ENCODE results near the gene AMHR2. TPM values are rescaled to one million over a fixed set of nuclear protein-coding genes. Genes with fewer than 3 reads are reported as not detected.

Gene AMHR2
- total RNA-seq, 1 experiment from 2014 or later = 0.29 TPM

DNA sequence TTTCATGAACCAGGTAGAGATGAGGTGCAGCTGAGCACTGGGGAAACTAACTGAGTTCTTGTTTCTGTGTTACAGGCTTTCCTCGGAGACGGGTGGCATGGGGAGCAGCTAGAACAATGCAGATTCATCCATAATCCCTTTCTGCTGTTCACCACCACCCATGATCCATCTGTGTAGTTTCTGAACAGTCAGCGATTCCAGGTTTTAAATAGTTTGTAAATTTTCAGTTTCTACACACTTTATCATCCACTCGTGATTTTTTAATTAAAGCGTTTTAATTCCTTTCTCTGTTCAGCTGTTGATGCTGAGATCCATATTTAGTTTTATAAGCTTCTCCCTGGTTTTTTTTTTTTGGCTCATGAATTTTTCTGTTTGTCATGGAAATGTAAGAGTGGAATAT is 55.7 kb downstream of the AMHR2 start:
- no peaks in the 10 kb centered on the region for H3K27me3 ChIP-seq (ENCODE audit: low read length)
- H3K27ac ChIP-seq (ENCODE audit: low read length) = no peak overlapping the region
- H3K4me3 ChIP-seq (ENCODE audit: low read length) = no peak overlapping the region
- H3K9ac ChIP-seq (ENCODE audit: low read length) = no peak overlapping the region
- H3F3A ChIP-seq (ENCODE audit: low read length, unreplicated experiment) = peaks cover 31% of the 10 kb centered on the region
- ChIA-PET CTCF (interaction anchor here (0.5 to 1.0 kb wide), 5 partner anchors 19 to 213 kb away, joined by 4 to 16 read pairs (median 5); no protein-coding TSS in a partner anchor), POLR2A (ENCODE audit: unreplicated experiment) (interaction anchor here (0.6 kb wide), 1 partner anchor 14 kb away, joined by 8 read pairs; no protein-coding TSS in a partner anchor)
- H3K4me1 ChIP-seq (ENCODE audit: insufficient read depth, low read length) = no peaks in the 10 kb centered on the region
- ATAC-seq = no peak
- TF ChIP-seq EZH2phosphoT487 (IDR thresholded peaks at IDR 0.05; ENCODE audit: borderline replicate concordance, low read length) (no peak), EZH2 (IDR thresholded peaks at IDR 0.05; ENCODE audit: low read length, unreplicated experiment) (no peak)
- TF ChIP-seq, protein P1, sequence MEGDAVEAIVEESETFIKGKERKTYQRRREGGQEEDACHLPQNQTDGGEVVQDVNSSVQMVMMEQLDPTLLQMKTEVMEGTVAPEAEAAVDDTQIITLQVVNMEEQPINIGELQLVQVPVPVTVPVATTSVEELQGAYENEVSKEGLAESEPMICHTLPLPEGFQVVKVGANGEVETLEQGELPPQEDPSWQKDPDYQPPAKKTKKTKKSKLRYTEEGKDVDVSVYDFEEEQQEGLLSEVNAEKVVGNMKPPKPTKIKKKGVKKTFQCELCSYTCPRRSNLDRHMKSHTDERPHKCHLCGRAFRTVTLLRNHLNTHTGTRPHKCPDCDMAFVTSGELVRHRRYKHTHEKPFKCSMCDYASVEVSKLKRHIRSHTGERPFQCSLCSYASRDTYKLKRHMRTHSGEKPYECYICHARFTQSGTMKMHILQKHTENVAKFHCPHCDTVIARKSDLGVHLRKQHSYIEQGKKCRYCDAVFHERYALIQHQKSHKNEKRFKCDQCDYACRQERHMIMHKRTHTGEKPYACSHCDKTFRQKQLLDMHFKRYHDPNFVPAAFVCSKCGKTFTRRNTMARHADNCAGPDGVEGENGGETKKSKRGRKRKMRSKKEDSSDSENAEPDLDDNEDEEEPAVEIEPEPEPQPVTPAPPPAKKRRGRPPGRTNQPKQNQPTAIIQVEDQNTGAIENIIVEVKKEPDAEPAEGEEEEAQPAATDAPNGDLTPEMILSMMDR (conservative IDR thresholded peaks at IDR 0.05; ENCODE audit: low read depth, low read length) = no peak
- no peak overlapping the region for H2AFZ ChIP-seq (ENCODE audit: low read length)
- DNase-seq = no peak
- no peak overlapping the region for H3K4me2 ChIP-seq (ENCODE audit: low read length)
- H3K36me3 ChIP-seq (ENCODE audit: low read depth, low read length) = peaks cover 75% of the 10 kb centered on the region
- peaks cover 63% of the 10 kb centered on the region for H4K20me1 ChIP-seq (ENCODE audit: low read length)
- no TSS peak for BruUV-seq (replicated peaks)
- no peaks in the 10 kb centered on the region for H3K9me2 ChIP-seq (replicated peaks; ENCODE audit: low read length)
- peaks cover 21% of the 10 kb centered on the region for H3K79me2 ChIP-seq (ENCODE audit: low read length)
- H3K9me3 ChIP-seq (ENCODE audit: low read length) = no peaks in the 10 kb centered on the region
- intact Hi-C loops (cut with micrococcal nuclease) = no loop called here

DNA sequence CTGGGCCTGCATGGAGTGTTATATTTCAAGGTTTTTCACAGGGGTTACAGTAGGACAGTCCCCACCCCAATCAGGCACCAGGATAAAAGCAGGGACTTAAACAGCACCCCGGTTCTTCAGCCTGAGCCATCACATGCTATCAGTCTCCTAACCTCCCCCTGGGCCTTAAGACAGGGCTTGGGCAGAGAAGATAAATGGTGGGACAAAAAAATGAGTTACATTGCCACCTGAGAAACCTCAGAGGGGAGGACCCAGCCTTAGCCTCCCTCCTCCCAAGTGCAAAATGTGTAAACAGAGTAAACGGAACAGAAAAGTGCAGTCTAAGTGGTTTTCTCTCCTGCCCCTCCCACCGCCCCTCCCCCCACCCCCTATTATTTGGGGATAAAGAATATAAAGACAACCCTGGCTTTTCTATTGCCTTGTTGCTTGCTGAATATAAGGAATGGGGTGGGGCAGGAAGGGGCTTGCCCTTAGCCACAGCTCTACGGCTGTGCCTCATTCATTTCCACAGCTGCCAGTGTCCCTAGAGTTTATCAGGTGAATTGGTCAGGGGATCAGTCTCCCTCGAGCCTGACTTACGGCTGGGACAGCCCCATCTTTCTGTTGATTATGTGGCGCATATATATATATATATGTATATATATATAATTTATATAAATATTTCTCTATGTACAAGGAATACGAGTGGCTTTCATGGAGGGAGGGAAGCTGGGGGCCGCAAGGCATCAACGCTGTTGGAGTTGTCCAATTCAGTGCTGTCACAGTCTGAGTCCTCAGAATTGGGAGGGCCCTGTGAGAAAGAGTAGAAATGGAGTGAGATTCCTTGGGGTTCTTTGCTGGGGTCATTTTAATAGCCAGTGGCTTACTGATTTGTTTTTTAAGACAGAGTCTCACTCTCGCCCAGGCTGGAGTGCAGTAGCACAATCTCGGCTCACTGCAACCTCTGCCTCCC is 57.1 kb downstream of the AMHR2 start:
- intact Hi-C loops (cut with micrococcal nuclease) = no loop called here
- Histone ChIP-seq H3K9me3 (ENCODE audit: low read length) (no peaks in the 10 kb centered on the region), H3K79me2 (ENCODE audit: low read length) (peaks cover 10% of the 10 kb centered on the region), H3F3A (ENCODE audit: low read length, unreplicated experiment) (peaks cover 25% of the 10 kb centered on the region), H4K20me1 (ENCODE audit: low read length) (peaks cover 49% of the 10 kb centered on the region), H3K36me3 (ENCODE audit: low read depth, low read length) (peaks cover 68% of the 10 kb centered on the region), H3K27ac (ENCODE audit: low read length) (no peak overlapping the region), H3K4me2 (ENCODE audit: low read length) (no peak overlapping the region), H3K9me2 (replicated peaks; ENCODE audit: low read length) (no peaks in the 10 kb centered on the region), H2AFZ (ENCODE audit: low read length) (no peak overlapping the region), H3K4me1 (ENCODE audit: insufficient read depth, low read length) (no peaks in the 10 kb centered on the region), H3K9ac (ENCODE audit: low read length) (no peak overlapping the region), H3K4me3 (ENCODE audit: low read length) (no peak overlapping the region), H3K27me3 (ENCODE audit: low read length) (no peaks in the 10 kb centered on the region)
- no TSS peak for BruUV-seq (replicated peaks)
- TF ChIP-seq EZH2phosphoT487 (IDR thresholded peaks at IDR 0.05; ENCODE audit: borderline replicate concordance, low read length) = no peak
- TF ChIP-seq EZH2 (IDR thresholded peaks at IDR 0.05; ENCODE audit: low read length, unreplicated experiment) = no peak
- TF ChIP-seq, protein P1 (conservative IDR thresholded peaks at IDR 0.05; ENCODE audit: low read depth, low read length) = no peak
- CTCF ChIA-PET = interaction anchor here (0.7 to 1.0 kb wide), 2 partner anchors 28 to 726 kb away, joined by 3 to 4 read pairs; no protein-coding TSS in a partner anchor
- DNase-seq (no peak), ATAC-seq (no peak)
- POLR2A ChIA-PET (ENCODE audit: unreplicated experiment) = interaction anchor here (0.6 kb wide), 1 partner anchor 40 kb away, joined by 3 read pairs; no protein-coding TSS in a partner anchor

Other genes with a start within 250 kb of the AMHR2 start
- gene ZNF740, start 243.1 kb upstream of the AMHR2 start, total RNA-seq (2014; rRNA removed) = 12.3 and 12.8 TPM in 2 replicates
- 21.5 and 23.8 TPM in 2 replicates for gene CSAD, start 242.9 kb upstream of the AMHR2 start, total RNA-seq (2014; rRNA removed)
- 1.9 and 3.4 TPM in 2 replicates for gene ITGB7, start 216.6 kb upstream of the AMHR2 start, total RNA-seq (2014; rRNA removed)
- 62.0 and 73.5 TPM in 2 replicates for gene RARG, start 191.6 kb upstream of the AMHR2 start, total RNA-seq (2014; rRNA removed)
- gene ESPL1, start 155.6 kb upstream of the AMHR2 start, total RNA-seq (2014; rRNA removed) = 31.6 and 37.3 TPM in 2 replicates
- gene PFDN5, start 128.3 kb upstream of the AMHR2 start, total RNA-seq (2014; rRNA removed) = 476 and 519 TPM in 2 replicates
- gene MYG1, start 124.2 kb upstream of the AMHR2 start, total RNA-seq (2014; rRNA removed) = 81.0 and 89.9 TPM in 2 replicates
- gene AAAS, start 102.2 kb upstream of the AMHR2 start, total RNA-seq (2014; rRNA removed) = 53.5 and 55.8 TPM in 2 replicates
- not detected in 2 replicates for gene SP7, start 87.5 kb upstream of the AMHR2 start, total RNA-seq (2014; rRNA removed)
- gene SP1, start 43.7 kb upstream of the AMHR2 start, total RNA-seq (2014; rRNA removed) = 49.7 and 57.6 TPM in 2 replicates
- gene PRR13, start 17.9 kb downstream of the AMHR2 start, total RNA-seq (2014; rRNA removed) = 54.2 and 60.9 TPM in 2 replicates
- 204 and 306 TPM in 2 replicates for gene PCBP2, start 28.2 kb downstream of the AMHR2 start, total RNA-seq (2014; rRNA removed)
- gene MAP3K12, start 75.6 kb downstream of the AMHR2 start, total RNA-seq (2014; rRNA removed) = 8.5 and 9.6 TPM in 2 replicates
- 82.0 and 98.9 TPM in 2 replicates for gene TARBP2, start 77.4 kb downstream of the AMHR2 start, total RNA-seq (2014; rRNA removed)
- gene NPFF, start 83.6 kb downstream of the AMHR2 start, total RNA-seq (2014; rRNA removed) = not detected in 2 replicates
- gene ATF7, start 202.5 kb downstream of the AMHR2 start, total RNA-seq (2014; rRNA removed) = 7.9 and 14.2 TPM in 2 replicates

Data from PC-3 (cell line).